Measurements from ENCODE around the gene EEF1AKMT1.

The EEF1AKMT1 gene

DNA sequence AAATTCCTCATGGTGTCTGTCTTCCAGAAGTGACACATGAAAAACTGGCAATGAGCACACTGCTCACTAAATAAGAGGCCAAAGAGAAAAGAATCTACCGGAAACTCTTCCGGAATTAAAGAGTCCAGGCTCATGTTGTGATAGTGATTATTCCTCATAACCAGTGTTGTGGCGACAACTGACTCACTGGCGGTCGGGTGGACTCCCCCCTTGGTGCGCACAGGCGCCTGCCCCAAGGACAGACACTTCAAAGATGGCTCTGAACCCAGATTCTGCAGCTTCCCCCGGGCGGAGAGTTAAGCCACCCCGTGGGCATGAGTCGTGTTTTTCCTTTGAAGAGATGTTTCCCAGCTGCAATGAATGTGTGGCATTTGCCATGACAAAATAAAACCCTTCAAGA is 60.0 kb downstream of the EEF1AKMT1 start:
- no peak overlapping the region for H3K27ac ChIP-seq
- CTCF ChIA-PET: no interaction called here
- TF ChIP-seq, protein P1, sequence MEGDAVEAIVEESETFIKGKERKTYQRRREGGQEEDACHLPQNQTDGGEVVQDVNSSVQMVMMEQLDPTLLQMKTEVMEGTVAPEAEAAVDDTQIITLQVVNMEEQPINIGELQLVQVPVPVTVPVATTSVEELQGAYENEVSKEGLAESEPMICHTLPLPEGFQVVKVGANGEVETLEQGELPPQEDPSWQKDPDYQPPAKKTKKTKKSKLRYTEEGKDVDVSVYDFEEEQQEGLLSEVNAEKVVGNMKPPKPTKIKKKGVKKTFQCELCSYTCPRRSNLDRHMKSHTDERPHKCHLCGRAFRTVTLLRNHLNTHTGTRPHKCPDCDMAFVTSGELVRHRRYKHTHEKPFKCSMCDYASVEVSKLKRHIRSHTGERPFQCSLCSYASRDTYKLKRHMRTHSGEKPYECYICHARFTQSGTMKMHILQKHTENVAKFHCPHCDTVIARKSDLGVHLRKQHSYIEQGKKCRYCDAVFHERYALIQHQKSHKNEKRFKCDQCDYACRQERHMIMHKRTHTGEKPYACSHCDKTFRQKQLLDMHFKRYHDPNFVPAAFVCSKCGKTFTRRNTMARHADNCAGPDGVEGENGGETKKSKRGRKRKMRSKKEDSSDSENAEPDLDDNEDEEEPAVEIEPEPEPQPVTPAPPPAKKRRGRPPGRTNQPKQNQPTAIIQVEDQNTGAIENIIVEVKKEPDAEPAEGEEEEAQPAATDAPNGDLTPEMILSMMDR (conservative IDR thresholded peaks at IDR 0.05; ENCODE audit: low read depth): no peak
- no peak for DNase-seq (ENCODE audit: low spot score)
- POLR2A ChIA-PET (ENCODE audit: low non-redundant PET): no interaction called here

- CTCF ChIA-PET: no interaction called here
- POLR2A ChIA-PET (ENCODE audit: low non-redundant PET): no interaction called here
- no peak for DNase-seq (ENCODE audit: low spot score)
- TF ChIP-seq, protein P1 (conservative IDR thresholded peaks at IDR 0.05; ENCODE audit: low read depth): no peak
- H3K27ac ChIP-seq: no peak overlapping the region
Observed at GRCh38 chr13:20713014-20713376, 60.8 kb downstream of the EEF1AKMT1 start.

DNA sequence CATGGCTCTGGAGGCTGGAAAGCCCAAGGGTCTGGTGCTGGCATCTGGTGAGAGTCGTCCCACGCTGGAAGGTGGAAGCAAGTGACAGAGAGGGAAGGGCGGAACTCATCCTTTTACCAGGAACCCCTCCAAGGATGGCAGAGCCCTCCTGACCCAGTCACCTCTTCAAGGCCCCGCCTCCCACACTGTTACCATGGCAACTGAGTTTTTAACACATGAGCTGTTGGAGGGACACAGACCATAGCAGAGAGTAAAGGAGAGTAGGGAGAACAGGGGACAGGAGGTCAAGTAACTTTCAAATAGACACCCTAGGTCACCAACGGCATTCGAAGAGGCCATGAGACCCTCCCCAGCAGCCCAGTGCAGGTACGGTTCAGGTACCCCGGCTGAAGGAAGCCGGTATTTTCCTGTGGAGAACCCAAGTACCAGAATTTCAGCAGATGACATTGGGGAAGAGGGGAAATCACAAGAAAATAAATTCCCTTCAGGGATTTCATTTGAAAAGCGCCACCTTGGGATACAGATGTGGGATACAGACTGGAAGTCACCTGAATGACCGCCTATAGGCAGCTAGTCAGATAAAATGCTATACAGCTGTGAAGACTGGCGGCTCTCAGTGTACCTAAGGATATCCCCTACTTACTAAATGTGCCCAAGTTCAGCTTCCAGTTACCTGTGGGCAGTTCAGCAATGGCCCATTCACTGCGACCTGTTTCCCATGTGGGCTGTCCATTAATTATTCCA is 62.3 kb downstream of the EEF1AKMT1 start:
- no peak overlapping the region for H3K27ac ChIP-seq
- TF ChIP-seq, protein P1 (conservative IDR thresholded peaks at IDR 0.05; ENCODE audit: low read depth): no peak
- ChIA-PET CTCF (interaction anchor here (0.7 to 0.8 kb wide), 3 partner anchors 137 to 829 kb away, joined by 3 to 6 read pairs (median 5); no protein-coding TSS in a partner anchor), POLR2A (ENCODE audit: low non-redundant PET) (no interaction called here)
- DNase-seq (ENCODE audit: low spot score): no peak

DNA sequence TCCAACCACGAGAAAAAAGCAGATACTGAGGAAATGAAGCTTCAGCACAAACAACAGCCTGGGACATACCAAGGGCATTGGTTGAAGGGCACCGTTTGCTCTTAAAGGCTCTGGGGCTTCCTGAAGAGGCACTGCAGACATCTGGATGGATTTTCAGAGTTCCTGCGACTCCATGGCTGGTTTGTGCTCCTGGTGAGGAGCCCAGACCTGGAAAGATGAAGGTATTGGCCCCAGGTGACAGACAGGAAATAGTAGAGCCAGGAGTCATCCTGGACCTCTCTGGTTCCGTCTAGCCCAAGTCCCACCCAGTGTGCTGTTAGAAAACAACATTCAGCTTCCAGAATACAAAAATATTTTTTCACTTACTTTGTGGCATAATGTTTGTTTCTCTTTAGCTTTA is 64.0 kb downstream of the EEF1AKMT1 start:
- peak overlapping the region; percentile 55; the same call in 1 of the 2 replicates for H3K27ac ChIP-seq
- ChIA-PET CTCF (interaction anchor here (0.6 kb wide), 2 partner anchors 116 to 186 kb away, joined by 3 read pairs; no protein-coding TSS in a partner anchor), POLR2A (ENCODE audit: low non-redundant PET) (no interaction called here)
- DNase-seq (ENCODE audit: low spot score): no peak
- TF ChIP-seq, protein P1 (conservative IDR thresholded peaks at IDR 0.05; ENCODE audit: low read depth): no peak

DNA sequence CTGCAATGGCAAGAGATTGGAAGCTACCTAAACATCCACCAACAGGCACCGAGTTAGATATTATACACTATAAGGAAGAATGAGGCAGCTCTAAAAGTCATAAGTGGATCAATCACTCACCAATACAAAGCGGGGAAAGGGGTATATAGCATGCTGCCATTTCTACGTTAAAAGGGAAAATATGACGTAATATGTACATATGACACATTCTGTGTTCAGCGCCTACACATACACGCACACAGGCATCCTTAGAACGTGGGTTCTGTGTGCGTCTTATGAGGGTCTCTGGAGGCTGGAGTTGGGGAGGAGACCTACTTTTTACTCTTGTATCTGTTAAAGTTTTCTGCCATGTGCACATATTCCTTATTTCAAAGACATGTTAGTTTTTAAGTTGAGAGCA is 64.4 kb downstream of the EEF1AKMT1 start:
- TF ChIP-seq, protein P1 (conservative IDR thresholded peaks at IDR 0.05; ENCODE audit: low read depth): no peak
- H3K27ac ChIP-seq: peak overlapping the region; percentile 55; the same call in 1 of the 2 replicates
- ChIA-PET CTCF (interaction anchor here (0.6 kb wide), 1 partner anchor 116 kb away, joined by 3 read pairs; no protein-coding TSS in a partner anchor), POLR2A (ENCODE audit: low non-redundant PET) (no interaction called here)
- no peak for DNase-seq (ENCODE audit: low spot score)

GRCh38 chr13:20708216-20708615 is 65.5 kb downstream of the EEF1AKMT1 start:
- CTCF ChIA-PET: no interaction called here
- no peak overlapping the region for H3K27ac ChIP-seq
- no peak for DNase-seq (ENCODE audit: low spot score)
- POLR2A ChIA-PET (ENCODE audit: low non-redundant PET): interaction anchor here (0.6 kb wide), 1 partner anchor 185 kb away, joined by 3 read pairs; no protein-coding TSS in a partner anchor
- TF ChIP-seq, protein P1 (conservative IDR thresholded peaks at IDR 0.05; ENCODE audit: low read depth): no peak
